Rectal smooth muscle tissue (tissue), 1 donor: ENCODE results near the gene HSPBP1.

Experiments used
- H3K27ac ChIP-seq: one replicate; pipeline ENCODE4 v1.7.0; 2013; ENCODE audit warnings: low read depth, low read length, inconsistent platforms
- H3K27me3 ChIP-seq: one replicate; pipeline ENCODE4 v1.7.0; 2013; ENCODE audit warnings: low read length; ENCODE audit not compliant: control insufficient read depth, insufficient read depth
- H3K36me3 ChIP-seq: one replicate; pipeline ENCODE4 v1.7.0; 2013; ENCODE audit warnings: low read length; ENCODE audit not compliant: control insufficient read depth, insufficient read depth
- H3K4me1 ChIP-seq: one replicate; pipeline ENCODE4 v1.7.0; 2013; ENCODE audit warnings: low read length; ENCODE audit not compliant: control insufficient read depth, insufficient read depth
- H3K4me3 ChIP-seq: one replicate; pipeline ENCODE4 v1.7.0; 2013; ENCODE audit warnings: low read length
- H3K9ac ChIP-seq: one replicate; pipeline ENCODE4 v1.7.0; 2013; ENCODE audit warnings: low read length

HSPBP1 gene

GRCh38 chr19:55312621-55313512 is 33.0 kb upstream of the HSPBP1 start:
- Histone ChIP-seq H3K4me3 (no peak overlapping the region), H3K36me3 (no peaks in the 10 kb centered on the region), H3K9ac (no peak overlapping the region), H3K27ac (no peak overlapping the region), H3K4me1 (no peaks in the 10 kb centered on the region), H3K27me3 (no peaks in the 10 kb centered on the region)

GRCh38 chr19:55311797-55312196 is 31.9 kb upstream of the HSPBP1 start:
- Histone ChIP-seq H3K4me3 (no peak overlapping the region), H3K36me3 (peaks cover under 1% of the 10 kb centered on the region)

GRCh38 chr19:55311397-55311796 is 31.5 kb upstream of the HSPBP1 start:
- H3K4me3 ChIP-seq: no peak overlapping the region
- no peaks in the 10 kb centered on the region for H3K27me3 ChIP-seq
- H3K27ac ChIP-seq: no peak overlapping the region
- peaks cover 2% of the 10 kb centered on the region for H3K36me3 ChIP-seq
- no peaks in the 10 kb centered on the region for H3K4me1 ChIP-seq
- no peak overlapping the region for H3K9ac ChIP-seq

More at GRCh38 chr19:55311797-55312196, 31.9 kb upstream of the HSPBP1 start:
- Histone ChIP-seq H3K27me3 (no peaks in the 10 kb centered on the region), H3K4me1 (no peaks in the 10 kb centered on the region), H3K27ac (no peak overlapping the region), H3K9ac (no peak overlapping the region)

GRCh38 chr19:55310498-55310897 is 30.6 kb upstream of the HSPBP1 start:
- Histone ChIP-seq H3K4me1 (no peaks in the 10 kb centered on the region), H3K4me3 (no peak overlapping the region), H3K27ac (no peak overlapping the region), H3K9ac (no peak overlapping the region), H3K36me3 (peaks cover 2% of the 10 kb centered on the region), H3K27me3 (no peaks in the 10 kb centered on the region)

GRCh38 chr19:55309448-55309847 is 29.5 kb upstream of the HSPBP1 start:
- Histone ChIP-seq H3K27ac (no peak overlapping the region), H3K4me1 (no peaks in the 10 kb centered on the region), H3K9ac (no peak overlapping the region), H3K4me3 (no peak overlapping the region), H3K27me3 (no peaks in the 10 kb centered on the region), H3K36me3 (peaks cover 2% of the 10 kb centered on the region)

GRCh38 chr19:55308281-55308680 is 28.4 kb upstream of the HSPBP1 start:
- Histone ChIP-seq H3K4me3 (no peak overlapping the region), H3K27ac (no peak overlapping the region), H3K4me1 (no peaks in the 10 kb centered on the region), H3K36me3 (peaks cover 2% of the 10 kb centered on the region), H3K27me3 (no peaks in the 10 kb centered on the region), H3K9ac (no peak overlapping the region)

GRCh38 chr19:55306712-55307111 is 26.8 kb upstream of the HSPBP1 start:
- no peak overlapping the region for H3K4me3 ChIP-seq

GRCh38 chr19:55305983-55306562 is 26.2 kb upstream of the HSPBP1 start:
- no peak overlapping the region for H3K9ac ChIP-seq
- no peak overlapping the region for H3K4me3 ChIP-seq
- H3K4me1 ChIP-seq: no peaks in the 10 kb centered on the region
- H3K27ac ChIP-seq: no peak overlapping the region
- H3K36me3 ChIP-seq: peaks cover 2% of the 10 kb centered on the region
- H3K27me3 ChIP-seq: no peaks in the 10 kb centered on the region

More at GRCh38 chr19:55306712-55307111, 26.8 kb upstream of the HSPBP1 start:
- Histone ChIP-seq H3K36me3 (peaks cover 2% of the 10 kb centered on the region), H3K4me1 (no peaks in the 10 kb centered on the region), H3K9ac (no peak overlapping the region), H3K27me3 (no peaks in the 10 kb centered on the region), H3K27ac (no peak overlapping the region)

- Histone ChIP-seq H3K4me1 (no peaks in the 10 kb centered on the region), H3K27ac (no peak overlapping the region), H3K36me3 (peaks cover 2% of the 10 kb centered on the region), H3K27me3 (no peaks in the 10 kb centered on the region), H3K4me3 (no peak overlapping the region), H3K9ac (no peak overlapping the region)
Measured at GRCh38 chr19:55305491-55305890, 25.6 kb upstream of the HSPBP1 start.

- Histone ChIP-seq H3K36me3 (peaks cover 3% of the 10 kb centered on the region), H3K4me1 (no peaks in the 10 kb centered on the region), H3K9ac (no peak overlapping the region), H3K27me3 (no peaks in the 10 kb centered on the region), H3K4me3 (no peak overlapping the region), H3K27ac (no peak overlapping the region)
Measured at GRCh38 chr19:55304980-55305379, 25.1 kb upstream of the HSPBP1 start.

GRCh38 chr19:55304279-55304978 is 24.5 kb upstream of the HSPBP1 start:
- no peak overlapping the region for H3K27ac ChIP-seq
- no peak overlapping the region for H3K4me3 ChIP-seq
- no peak overlapping the region for H3K9ac ChIP-seq
- no peaks in the 10 kb centered on the region for H3K4me1 ChIP-seq
- H3K36me3 ChIP-seq: peaks cover 5% of the 10 kb centered on the region
- no peaks in the 10 kb centered on the region for H3K27me3 ChIP-seq

GRCh38 chr19:55303477-55303876 is 23.6 kb upstream of the HSPBP1 start:
- Histone ChIP-seq H3K36me3 (peaks cover 5% of the 10 kb centered on the region), H3K9ac (no peak overlapping the region), H3K4me3 (no peak overlapping the region), H3K27ac (no peak overlapping the region), H3K27me3 (no peaks in the 10 kb centered on the region), H3K4me1 (no peaks in the 10 kb centered on the region)
